K562 (cell line): ENCODE measurements around the gene CHMP3. TPM values are rescaled to one million over a fixed set of nuclear protein-coding genes. Genes with fewer than 3 reads are reported as not detected.
A peak's percentile ranks its signal among the peaks of the same experiment; 100 is the strongest.

Experiments used
- BRD9 ChIP-seq: fragments of 450-650 bp; IDR thresholded peaks from 2 replicates; pipeline ENCODE4 v1.6.1; 2018; ENCODE audit warnings: low read depth; ENCODE audit not compliant: partially characterized antibody
- E2F4 ChIP-seq: sonication (generic); formaldehyde crosslinking; IDR thresholded peaks from 2 replicates; pipeline ENCODE4 v1.8.0; 2022; ENCODE audit warnings: mild to moderate bottlenecking, low read depth, missing genetic modification reagents
- FOXK1 ChIP-seq: sonication (generic); formaldehyde crosslinking; IDR thresholded peaks from 2 replicates; pipeline ENCODE4 v1.8.0; 2022; ENCODE audit warnings: missing genetic modification reagents, mild to moderate bottlenecking, borderline replicate concordance
- FOXP1 ChIP-seq: sonication (generic); formaldehyde crosslinking; IDR thresholded peaks from 2 replicates; pipeline ENCODE4 v1.8.0; 2022; ENCODE audit warnings: mild to moderate bottlenecking, missing genetic modification reagents
- HMG20B ChIP-seq: fragments of 250-450 bp; sonication (Bioruptor Pico); IDR thresholded peaks from 2 replicates; pipeline ENCODE4 v1.5.0; 2021; ENCODE audit warnings: mild to moderate bottlenecking
- KLF1 ChIP-seq: fragments of 450-650 bp; IDR thresholded peaks from 2 replicates; pipeline ENCODE4 v1.6.1; 2016; ENCODE audit warnings: missing genetic modification characterization, missing compliant biosample characterization
- KLF13 ChIP-seq: fragments of 450-650 bp; IDR thresholded peaks from 2 replicates; pipeline ENCODE4 v1.6.1; 2016; ENCODE audit warnings: missing genetic modification characterization, low read depth, mild to moderate bottlenecking, missing compliant biosample characterization, moderate library complexity, borderline replicate concordance
- MYC ChIP-seq, 2 experiments: fragments of 250-450 bp in 1 of 2; sonication (Bioruptor Pico) in 1 of 2; IDR thresholded peaks; 2 replicates each; pipeline versions ENCODE4 v1.5.1 to v1.6.1; 2012 to 2021; ENCODE audit warnings: low read depth in 2 of 2, borderline replicate concordance in 1 of 2, improper control_type of control experiment in 1 of 2, low read length in 1 of 2, mild to moderate bottlenecking in 1 of 2, moderate library complexity in 1 of 2
- NUFIP1 ChIP-seq: fragments of 450-650 bp; IDR thresholded peaks from 2 replicates; pipeline ENCODE4 v1.6.1; 2018; ENCODE audit not compliant: partially characterized antibody
- SIN3A ChIP-seq, 2 experiments: fragments of 150-350 bp in 1 of 2; IDR thresholded peaks; 2 replicates each; pipeline ENCODE4 v1.6.1; 2011 to 2016; ENCODE audit warnings: borderline replicate concordance in 2 of 2, low read depth in 2 of 2, low read length in 2 of 2, mild to moderate bottlenecking in 2 of 2, moderate library complexity in 2 of 2; ENCODE audit not compliant: control insufficient read depth in 1 of 2
- SIRT6 ChIP-seq: IDR thresholded peaks from one replicate; pipeline ENCODE4 v1.6.1; 2012; ENCODE audit warnings: low read depth, mild to moderate bottlenecking, control low read depth, inconsistent platforms, low read length, moderate library complexity
- WHSC1 ChIP-seq: IDR thresholded peaks from one replicate; pipeline ENCODE4 v1.6.1; 2012; ENCODE audit warnings: low read length, control low read depth, inconsistent platforms
- ZBTB33 ChIP-seq: sonication (generic); formaldehyde crosslinking; IDR thresholded peaks from 2 replicates; pipeline ENCODE4 v1.8.1; 2023; ENCODE audit warnings: mild to moderate bottlenecking, missing genetic modification reagents
- ZMIZ1 ChIP-seq, 2 experiments: fragments of 150-350 bp in 1 of 2; IDR thresholded peaks; 2 replicates each; pipeline ENCODE4 v1.6.1; 2012 to 2016; ENCODE audit warnings: low read depth in 2 of 2, low read length in 2 of 2, mild to moderate bottlenecking in 1 of 2, moderate library complexity in 1 of 2
- ZNF133 ChIP-seq: fragments of 250-450 bp; sonication (Bioruptor Pico); IDR thresholded peaks from 2 replicates; pipeline ENCODE4 v1.4.0; 2020; ENCODE audit warnings: mild to moderate bottlenecking
- ZNF174 ChIP-seq: fragments of 250-450 bp; sonication (Bioruptor Pico); IDR thresholded peaks from 2 replicates; pipeline ENCODE4 v1.4.0; 2020; ENCODE audit warnings: mild to moderate bottlenecking
- ZNF280A ChIP-seq: fragments of 450-650 bp; IDR thresholded peaks from 2 replicates; pipeline ENCODE4 v1.6.1; 2018; ENCODE audit warnings: mild to moderate bottlenecking, low read depth; ENCODE audit not compliant: partially characterized antibody
- ZNF695 ChIP-seq: fragments of 450-650 bp; formaldehyde crosslinking; IDR thresholded peaks from 2 replicates; pipeline ENCODE4 v1.4.0; 2020; ENCODE audit warnings: mild to moderate bottlenecking, moderate library complexity
- ZNF75A ChIP-seq: fragments of 450-650 bp; formaldehyde crosslinking; IDR thresholded peaks from 2 replicates; pipeline ENCODE4 v1.4.0; 2020; ENCODE audit warnings: mild to moderate bottlenecking
- polyA plus RNA-seq, 8 experiments: library from polyadenylated mRNA; depleted of rRNA in 4 of 8; stranded (reverse) in 5 of 8; unstranded in 3 of 8; fragments of >200 nt; fragmentation: Nextera tagmentation in 2 of 8; fragmentation: Illumina TruSeq in 1 of 8; extraction: Ambion mirVana in 2 of 8; extraction: Trizol in 1 of 8; gene quantifications; 2 replicates each; pipeline versions ENCODE4 v1.2.1 to v1.2.3, GENCODE V29; 2011 to 2014; ENCODE audit warnings: inconsistent platforms in 1 of 8, missing spikeins in 1 of 8
- total RNA-seq, 7 experiments: library from RNA; depleted of rRNA in 6 of 7; stranded (reverse); fragments of >200 nt in 6 of 7; fragmentation: Illumina TruSeq in 2 of 7; extraction: Trizol in 2 of 7; gene quantifications; 2 replicates each; pipeline versions ENCODE4 v1.2.1 to v1.2.3, GENCODE V29; 2011 to 2021; ENCODE audit warnings: low replicate concordance in 1 of 7

The CHMP3 gene
- total and polyA plus RNA-seq, 9 of the 15 experiments (the other 6 are each of a cell fraction or from before 2014, with no cell fraction given), result 20.6 to 52.5 (median 31.7) TPM

GRCh38 chr2:86562922-86563649 lies at the start of gene CHMP3 (continued):
- TF ChIP-seq ZMIZ1 (IDR thresholded peaks at IDR 0.05; ENCODE audit: low read depth in 2 of 2, low read length in 2 of 2), result no peak
- TF ChIP-seq ZNF133 (CRISPR knock-in tag), result 0 out of 2 replicates have a peak, but pooled peaks have one; percentile 7
- TF ChIP-seq WHSC1, result no peak
- TF ChIP-seq FOXP1 (CRISPR knock-in tag), result no peak
- TF ChIP-seq NUFIP1, result peak; percentile 84
- TF ChIP-seq BRD9, result no peak
- TF ChIP-seq FOXK1 (CRISPR knock-in tag), result no peak
- TF ChIP-seq ZNF695 (CRISPR knock-in tag), result no peak
- TF ChIP-seq KLF1, result no peak; the same call in 1 of the 2 replicates
- no peak for TF ChIP-seq ZNF174 (CRISPR knock-in tag)
- TF ChIP-seq E2F4 (CRISPR knock-in tag), result no peak
- TF ChIP-seq SIN3A (IDR thresholded peaks at IDR 0.05; ENCODE audit: borderline replicate concordance in 2 of 2, control insufficient read depth in 1 of 2, low read depth in 2 of 2, low read length in 2 of 2), result peak; percentile 17; a peak in 1 of 4 replicates
- TF ChIP-seq ZNF280A, result no peak
- TF ChIP-seq ZBTB33, result no peak
- TF ChIP-seq MYC (IDR thresholded peaks at IDR 0.05; ENCODE audit: low read depth, low read length), result peak; percentile 87
- 0 out of 2 replicates have a peak, but pooled peaks have one; percentile 30 for TF ChIP-seq MYC (CRISPR knock-in tag; IDR thresholded peaks at IDR 0.05; ENCODE audit: borderline replicate concordance, low read depth)
- no peak for TF ChIP-seq HMG20B (CRISPR knock-in tag)
- TF ChIP-seq ZNF75A, result no peak
- TF ChIP-seq SIRT6, result no peak
- TF ChIP-seq KLF13 (tag), result peak; percentile 46; the same call in 1 of the 2 replicates
